Posterior vena cava (tissue), 2 donors: Measurements from ENCODE around the gene PLEKHO1. TPM values are rescaled to one million over a fixed set of nuclear protein-coding genes. Genes with fewer than 3 reads are reported as not detected.
"Not testable (repeated sequence)": the region's sequence is repeated elsewhere in the genome, so short reads cannot be mapped to it uniquely, and the experiment has no call there.

ENCODE experiments used
- DNase-seq: peaks from one replicate; pipeline ENCODE4 v3.0.0-alpha.2; 2020; ENCODE audit warnings: low spot score
- intact Hi-C, 2 donors: fragments of 100-400 bp; cut with DNase I; formaldehyde crosslinking; loops; one replicate each; pipeline versions ENCODE4 v1.14.1 to v1.14.2; 2022 to 2023
- total RNA-seq, 2 donors: library from RNA; stranded (reverse); fragmentation: NEBNext Ultra II Directional; extraction: Animal tissue kit (Norgen Biotek cat#: 25700); gene quantifications; one replicate each; pipeline ENCODE4 v1.2.1, GENCODE V29; 2021
- donor health status: DM: yes; HTN: yes; CAD: no.
- donor health status: DM: yes; HTN: yes; CAD: no.

Gene PLEKHO1
- total RNA-seq, 2 donors from 2014 or later: 55.6 to 103 TPM

GRCh38 chr1:150146016-150146415 is 3.7 kb upstream of the PLEKHO1 start:
- DNase-seq, intact Hi-C loops: not testable (repeated sequence)

GRCh38 chr1:150146849-150147542 is 2.7 kb upstream of the PLEKHO1 start:
- intact Hi-C loops: no loop called here
- no peak for DNase-seq

- intact Hi-C loops: no loop called here
- no peak for DNase-seq
Observed at GRCh38 chr1:150148837-150149270, 862 bp upstream of the PLEKHO1 start.

DNA sequence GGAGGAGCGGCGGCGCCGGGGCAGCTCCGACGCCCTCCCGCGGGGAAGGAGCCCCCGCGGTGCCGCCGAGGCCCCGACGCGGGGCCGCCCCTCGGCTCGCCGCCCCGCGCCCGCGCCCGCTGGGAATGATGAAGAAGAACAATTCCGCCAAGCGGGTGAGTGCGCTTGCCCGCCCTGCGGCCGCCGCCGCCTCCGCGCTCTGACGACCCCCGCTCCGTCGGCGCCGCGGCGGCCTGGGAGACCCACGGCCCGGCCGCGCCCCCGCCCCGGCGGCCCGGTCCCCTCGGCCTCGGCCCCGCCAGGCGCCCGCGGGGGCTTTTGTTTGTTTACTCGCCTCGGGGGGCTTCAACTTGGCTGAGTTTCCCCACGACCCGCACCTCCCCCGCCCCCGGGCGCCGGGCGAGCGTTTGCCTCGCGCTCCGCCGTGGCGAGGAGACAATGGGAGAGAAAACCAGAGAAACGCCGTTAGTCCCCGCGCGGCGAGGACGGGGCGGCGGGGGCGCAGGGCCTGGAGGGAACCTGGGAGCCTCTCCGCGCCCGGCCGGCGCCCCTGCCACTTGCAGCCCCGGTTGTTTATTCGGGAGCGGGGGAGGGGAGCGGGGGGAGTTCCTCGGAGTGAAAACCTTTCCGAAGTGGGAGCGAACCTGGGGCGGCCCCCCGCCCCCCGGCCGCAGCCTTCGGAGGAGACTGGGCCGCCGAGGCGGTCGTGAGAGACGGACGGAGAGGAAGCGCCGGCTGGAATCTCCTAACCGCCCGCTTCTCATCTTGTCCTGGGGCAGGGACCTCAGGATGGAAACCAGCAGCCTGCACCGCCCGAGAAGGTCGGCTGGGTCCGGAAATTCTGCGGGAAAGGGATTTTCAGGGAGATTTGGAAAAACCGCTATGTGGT is 661 bp downstream of the PLEKHO1 start:
- DNase-seq: no peak
- intact Hi-C loops: no loop called here

DNA sequence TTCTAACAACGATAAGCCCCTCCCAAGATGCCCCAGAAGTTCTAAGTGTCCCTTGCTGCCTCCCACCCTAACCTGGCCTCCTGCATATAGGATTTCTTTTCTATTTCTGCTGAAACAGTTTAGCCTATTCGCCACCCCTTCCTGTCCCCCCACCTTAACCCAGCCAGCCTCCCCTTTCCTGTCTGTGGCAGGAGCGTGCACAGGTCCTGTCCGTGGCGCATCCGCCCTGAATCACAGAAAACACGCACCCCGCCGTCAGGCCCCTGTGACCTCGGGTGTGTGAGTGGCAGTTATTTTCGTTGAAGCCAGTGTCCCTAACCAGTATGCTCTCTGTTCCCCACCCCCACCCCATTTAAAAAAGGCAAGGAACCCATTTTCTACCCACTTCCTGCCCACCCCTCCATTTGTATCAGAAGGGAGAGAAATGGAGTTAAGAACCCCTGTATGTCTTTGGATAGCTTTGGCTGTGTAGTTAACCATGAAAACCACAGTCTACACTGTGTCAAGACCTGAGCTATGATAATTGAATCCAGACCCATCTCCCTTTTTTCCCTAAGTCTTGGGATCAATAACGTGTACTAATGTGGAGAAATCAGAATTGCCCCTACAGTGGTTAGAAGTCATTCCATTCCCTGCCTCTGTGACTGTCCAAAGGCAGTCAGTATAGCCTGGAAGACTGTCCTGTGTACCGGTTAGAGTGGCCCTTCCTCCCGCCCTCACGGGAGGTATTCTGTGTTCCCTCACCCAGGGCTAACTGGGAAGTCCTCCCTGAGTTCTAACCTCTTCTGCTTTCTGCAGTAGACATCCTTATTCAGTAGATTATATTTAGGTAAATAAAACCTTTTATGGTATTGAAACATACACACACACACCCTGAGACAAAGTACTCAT is 1.8 kb downstream of the PLEKHO1 start:
- no peak for DNase-seq
- intact Hi-C loops: no loop called here

- DNase-seq: no peak
Observed at GRCh38 chr1:150152182-150152536, 2.4 kb downstream of the PLEKHO1 start.

DNA sequence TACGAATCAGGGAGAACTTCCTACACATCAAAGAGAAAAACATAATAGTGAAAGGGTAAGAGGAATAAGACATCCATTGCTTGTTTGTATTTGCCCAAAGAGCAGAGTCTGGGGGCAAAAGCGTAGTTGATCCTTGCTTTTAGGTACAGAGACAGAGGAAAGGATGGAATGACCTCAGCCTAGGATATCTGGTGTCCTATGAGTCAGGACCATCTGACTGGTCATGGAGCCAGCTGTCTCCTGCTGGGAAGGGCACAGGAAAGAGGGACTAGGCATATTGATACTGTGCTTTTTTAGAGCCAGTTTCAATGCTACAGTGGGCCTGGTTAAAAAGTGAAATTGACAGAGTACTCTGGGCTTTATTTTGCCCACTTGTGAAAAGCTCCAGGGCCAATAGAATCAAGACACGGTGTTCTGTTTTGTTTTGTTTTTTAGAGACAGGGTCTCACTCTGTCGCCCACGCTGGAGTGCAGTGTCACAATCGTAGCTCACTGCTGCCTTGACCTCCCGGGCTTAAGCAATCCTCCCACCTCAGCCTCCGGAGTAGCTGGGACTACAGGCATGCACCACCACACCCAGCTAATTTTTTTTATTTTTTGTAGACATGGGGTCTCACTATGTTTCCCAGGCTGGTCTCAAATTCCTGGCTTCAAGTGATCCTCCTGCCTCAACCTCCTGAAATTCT is 3.2 kb downstream of the PLEKHO1 start:
- intact Hi-C loops: no loop called here
- no peak for DNase-seq

More at GRCh38 chr1:150152182-150152536, 2.4 kb downstream of the PLEKHO1 start:
- intact Hi-C loops: no loop called here

DNA sequence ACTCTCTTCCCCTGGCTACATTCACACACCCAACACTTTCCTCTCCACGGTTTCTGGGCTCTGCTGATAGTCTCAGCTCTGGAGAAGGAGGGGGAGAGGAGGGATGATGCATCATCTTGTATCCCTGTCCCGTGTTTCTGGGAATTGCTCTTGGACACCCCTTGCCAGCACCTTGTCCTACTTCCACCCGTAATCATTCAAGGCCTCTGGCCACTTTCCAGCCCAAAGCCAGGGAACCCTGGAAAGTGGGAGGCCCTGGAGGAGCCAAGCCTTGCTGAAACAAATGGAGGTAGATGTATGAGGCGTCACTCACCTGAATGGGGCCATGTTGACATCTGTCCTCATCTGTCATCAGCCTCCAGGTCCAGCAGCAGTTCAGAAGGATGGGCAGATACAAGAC is 4.4 kb downstream of the PLEKHO1 start:
- intact Hi-C loops: no loop called here
- DNase-seq: no peak

DNA sequence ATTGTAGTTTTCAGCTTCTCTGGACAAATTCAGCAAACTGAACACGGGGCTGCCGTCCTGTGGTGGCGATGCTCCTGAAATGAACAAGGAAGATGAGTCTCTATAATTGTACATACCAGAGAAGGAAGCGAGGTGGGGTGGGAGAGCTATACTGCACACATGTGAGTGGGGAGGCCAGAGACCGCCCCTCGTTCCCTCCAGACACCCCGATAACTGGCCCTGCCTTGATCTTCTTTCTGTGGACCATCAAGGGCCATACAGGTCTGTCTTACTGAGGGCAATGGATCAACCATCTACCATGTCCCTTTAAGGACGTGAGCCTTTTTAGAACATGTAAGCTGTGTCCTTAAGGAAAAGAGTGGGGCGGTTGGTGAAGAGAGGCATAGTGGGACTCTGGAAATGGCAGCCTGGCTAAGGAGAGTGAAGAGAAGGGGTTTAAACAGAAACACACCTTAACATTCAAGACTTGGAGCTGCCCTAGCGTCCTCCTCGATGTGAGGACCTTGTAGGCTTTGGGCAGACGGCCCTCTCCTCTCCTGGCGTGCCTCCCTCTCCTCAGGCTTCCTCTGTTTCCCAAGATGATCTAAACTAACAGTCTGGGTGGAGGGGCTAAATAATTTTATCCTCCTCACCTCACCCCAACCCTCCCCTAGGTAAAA is 5.8 kb downstream of the PLEKHO1 start:
- no peak for DNase-seq
- intact Hi-C loops: no loop called here

GRCh38 chr1:150156868-150157603 is 7.3 kb downstream of the PLEKHO1 start:
- no peak for DNase-seq
- intact Hi-C loops: no loop called here

DNA sequence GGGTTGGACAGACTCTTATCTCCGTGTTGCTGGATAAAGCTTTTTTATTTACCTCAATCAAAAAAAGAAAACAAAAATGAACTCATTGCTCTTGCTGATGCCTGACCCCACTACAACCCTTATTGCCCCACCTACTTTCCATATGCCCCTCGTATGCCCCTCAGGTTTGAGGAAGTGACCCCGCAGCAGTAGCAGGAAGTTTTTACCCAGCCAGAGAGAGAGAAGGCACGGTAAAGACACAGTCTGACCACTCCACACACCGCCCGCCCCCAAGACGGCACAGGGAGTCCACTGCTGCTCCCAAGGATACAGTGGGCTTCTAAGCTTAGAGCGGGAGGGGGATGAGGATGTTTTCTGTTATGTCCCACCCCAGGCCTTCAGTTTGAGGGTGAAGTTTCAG is 9.8 kb downstream of the PLEKHO1 start:
- intact Hi-C loops: no loop called here
- DNase-seq: no peak

- intact Hi-C loops: loop anchor here in 1 of 2 donors (10.0 kb wide), 2 partner anchors 86 to 196 kb away; no protein-coding TSS in a partner anchor
- no peak for DNase-seq
Observed at GRCh38 chr1:150160964-150161621, 11.4 kb downstream of the PLEKHO1 start.

DNA sequence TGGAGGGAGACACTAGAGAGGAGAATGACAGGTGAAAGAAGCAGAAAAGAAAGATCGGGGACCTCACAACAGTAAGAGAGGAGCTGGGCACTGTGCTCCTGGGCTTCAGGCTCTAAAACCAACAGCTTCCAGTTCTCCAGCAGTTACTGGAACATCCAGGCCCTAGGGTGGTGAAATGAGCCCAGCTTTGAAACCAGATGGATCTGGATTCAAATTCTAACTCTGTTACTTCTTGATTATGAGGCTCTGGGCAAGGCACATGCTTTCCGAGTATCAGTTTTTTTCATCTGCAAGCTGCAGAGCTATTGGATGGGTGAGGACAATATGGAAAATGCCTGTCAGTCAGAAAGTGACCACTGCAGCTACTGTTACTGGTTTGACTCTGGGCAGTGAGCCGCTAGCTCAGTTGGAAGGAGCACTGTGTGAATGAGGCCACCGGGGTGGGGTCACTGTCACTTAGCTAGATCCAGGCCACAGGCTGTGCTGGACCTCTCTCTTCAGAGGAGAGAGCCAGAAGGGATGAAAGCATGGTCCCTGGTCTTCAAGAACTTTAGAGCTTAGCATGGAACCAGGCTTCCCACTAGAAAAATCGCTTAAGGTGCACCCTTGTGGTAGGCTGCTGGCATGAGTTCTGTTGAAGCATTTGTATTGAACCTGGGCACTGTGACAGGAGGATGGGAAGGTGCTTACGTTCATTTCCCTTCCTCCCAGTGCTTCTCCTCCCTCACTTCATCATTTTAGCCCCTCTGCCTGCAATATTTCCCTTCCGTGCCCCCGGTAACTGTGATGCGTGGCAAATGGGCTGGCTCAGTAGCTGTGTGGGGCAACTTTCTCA is 12.2 kb downstream of the PLEKHO1 start:
- intact Hi-C loops: loop anchor here in 1 of 2 donors (10.0 kb wide), 2 partner anchors 87 to 197 kb away; no protein-coding TSS in a partner anchor
- DNase-seq: no peak

DNA sequence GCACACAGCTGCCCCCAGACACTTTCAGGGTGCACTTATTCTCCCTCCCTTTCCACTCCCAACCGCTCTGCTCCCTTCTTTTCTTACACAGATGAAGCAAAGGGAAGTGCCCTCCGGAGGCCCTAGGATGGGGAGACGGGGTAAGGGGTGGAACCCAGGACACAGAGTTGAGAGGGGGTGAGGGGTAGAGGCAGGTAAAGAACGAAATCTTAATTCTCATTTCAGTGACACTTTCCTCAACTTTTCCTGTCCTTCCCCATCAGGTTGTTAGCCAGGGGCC is 12.8 kb downstream of the PLEKHO1 start:
- intact Hi-C loops: loop anchor here in 1 of 2 donors (10.0 kb wide), 2 partner anchors 88 to 198 kb away; no protein-coding TSS in a partner anchor
- DNase-seq: no peak

DNA sequence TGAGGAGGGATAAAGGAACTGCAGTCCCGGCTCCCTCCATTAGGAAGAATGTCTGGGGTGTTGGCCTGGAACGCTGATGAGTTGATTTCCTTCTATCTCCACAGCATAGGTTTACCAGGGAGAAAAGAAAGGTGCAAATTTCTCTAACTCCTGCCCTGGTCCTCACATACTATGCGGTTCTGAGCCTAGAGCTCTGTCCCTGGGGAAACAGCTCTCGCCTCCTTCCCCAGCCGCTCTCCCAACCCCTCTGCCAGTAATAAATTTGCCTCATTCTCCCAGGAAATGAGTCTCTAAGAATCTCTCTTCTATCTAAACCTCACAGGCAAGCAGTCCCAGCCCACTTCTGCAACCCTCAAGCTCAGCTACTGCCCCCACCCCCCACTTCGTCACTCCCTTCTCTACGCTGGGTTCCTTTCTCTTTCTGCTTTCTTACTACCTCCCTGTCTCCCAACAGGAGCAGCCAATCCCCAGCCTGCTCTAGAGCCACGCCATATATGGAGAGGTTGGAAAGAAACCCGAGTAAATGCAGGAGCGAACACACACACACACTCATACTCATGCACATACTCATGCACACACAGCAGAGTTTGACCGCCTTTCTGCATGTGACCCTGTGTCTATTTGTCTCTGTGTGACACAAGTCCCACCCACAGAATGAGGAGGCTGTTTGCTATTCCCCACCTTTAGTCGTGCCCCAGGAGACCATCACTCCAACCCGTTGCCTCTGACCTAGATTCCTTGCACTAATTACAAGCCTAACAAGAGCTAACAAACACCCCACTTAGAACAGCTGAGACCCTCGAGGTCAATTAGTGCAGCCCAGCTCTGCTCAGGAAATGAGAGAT is 13.4 kb downstream of the PLEKHO1 start:
- intact Hi-C loops: loop anchor here in 1 of 2 donors (10.0 kb wide), 2 partner anchors 88 to 198 kb away; no protein-coding TSS in a partner anchor
- DNase-seq: peak; percentile 95
